ENCODE data around the gene LY9. TPM values are rescaled to one million over a fixed set of nuclear protein-coding genes. Genes with fewer than 3 reads are reported as not detected.
A peak's percentile ranks its signal among the peaks of the same experiment; 100 is the strongest.

Gene LY9
- polyA plus RNA-seq, 3 donors: 1.4 to 2.7 (median 1.7) TPM

DNA sequence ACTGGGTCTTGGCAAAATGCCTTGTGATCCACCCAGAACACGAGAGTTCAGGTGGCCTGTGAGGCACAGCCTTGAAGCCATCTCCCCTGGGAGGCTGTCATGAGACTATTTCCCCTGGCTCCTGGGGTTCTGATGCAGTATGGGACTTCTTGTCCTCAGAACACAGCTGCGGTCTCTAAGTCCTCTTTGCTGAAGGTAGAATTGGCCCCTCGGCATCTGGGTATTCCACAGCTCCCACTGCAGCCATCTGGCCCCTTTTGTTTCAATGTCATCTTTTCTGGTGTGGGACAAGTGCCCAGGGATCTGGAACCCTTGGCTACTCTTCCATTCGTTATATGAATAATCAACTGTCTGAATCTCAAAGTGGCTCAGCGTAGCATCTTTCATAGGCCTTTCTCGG is 17.0 kb upstream of the LY9 start:
- H3K9ac ChIP-seq (ENCODE audit: insufficient read depth, low read length, poor library complexity, severe bottlenecking): no peak overlapping the region
- TF ChIP-seq, protein P1, sequence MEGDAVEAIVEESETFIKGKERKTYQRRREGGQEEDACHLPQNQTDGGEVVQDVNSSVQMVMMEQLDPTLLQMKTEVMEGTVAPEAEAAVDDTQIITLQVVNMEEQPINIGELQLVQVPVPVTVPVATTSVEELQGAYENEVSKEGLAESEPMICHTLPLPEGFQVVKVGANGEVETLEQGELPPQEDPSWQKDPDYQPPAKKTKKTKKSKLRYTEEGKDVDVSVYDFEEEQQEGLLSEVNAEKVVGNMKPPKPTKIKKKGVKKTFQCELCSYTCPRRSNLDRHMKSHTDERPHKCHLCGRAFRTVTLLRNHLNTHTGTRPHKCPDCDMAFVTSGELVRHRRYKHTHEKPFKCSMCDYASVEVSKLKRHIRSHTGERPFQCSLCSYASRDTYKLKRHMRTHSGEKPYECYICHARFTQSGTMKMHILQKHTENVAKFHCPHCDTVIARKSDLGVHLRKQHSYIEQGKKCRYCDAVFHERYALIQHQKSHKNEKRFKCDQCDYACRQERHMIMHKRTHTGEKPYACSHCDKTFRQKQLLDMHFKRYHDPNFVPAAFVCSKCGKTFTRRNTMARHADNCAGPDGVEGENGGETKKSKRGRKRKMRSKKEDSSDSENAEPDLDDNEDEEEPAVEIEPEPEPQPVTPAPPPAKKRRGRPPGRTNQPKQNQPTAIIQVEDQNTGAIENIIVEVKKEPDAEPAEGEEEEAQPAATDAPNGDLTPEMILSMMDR (IDR thresholded peaks at IDR 0.05): no peak
- Mint-ChIP-seq H3K9me3 (no peaks in the 10 kb centered on the region), H3K27me3 (ENCODE audit: low read depth in 3 of 3) (no peaks in the 10 kb centered on the region), H3K4me1 (peaks cover 31% of the 10 kb centered on the region), H3K27ac (no peak overlapping the region), H3K36me3 (no peaks in the 10 kb centered on the region), H3K4me3 (no peak overlapping the region)
- no peaks in the 10 kb centered on the region for H4K20me1 ChIP-seq (ENCODE audit: insufficient read depth, low read length)
- no peaks in the 10 kb centered on the region for H3K9me3 ChIP-seq (replicated peaks in 1 of 2; ENCODE audit: control insufficient read depth in 1 of 2, insufficient read depth in 1 of 2, low read length in 2 of 2)
- DNase-seq: no peak
- no peaks in the 10 kb centered on the region for H3K27me3 ChIP-seq (ENCODE audit: control insufficient read depth in 2 of 2, insufficient read depth in 2 of 2, low read length in 2 of 2)
- no peaks in the 10 kb centered on the region for H3K36me3 ChIP-seq (replicated peaks in 1 of 2; ENCODE audit: control insufficient read depth in 1 of 2, insufficient read depth in 2 of 2, low read length in 2 of 2)
- no peak overlapping the region for H3K4me2 ChIP-seq (replicated peaks; ENCODE audit: extremely low read depth, low read length, poor library complexity, severe bottlenecking)
- 100% methylated on average over 4 of the region's 6 CpGs for WGBS (ENCODE audit: insufficient coverage)
- no peaks in the 10 kb centered on the region for H3K79me2 ChIP-seq (ENCODE audit: insufficient read depth, low read length)
- H3K4me3 ChIP-seq (replicated peaks in 1 of 3; ENCODE audit: low read depth in 2 of 3, low read length in 3 of 3): no peak overlapping the region
- no peak overlapping the region for H2AFZ ChIP-seq (ENCODE audit: insufficient read depth, low read depth, low read length, poor library complexity, severe bottlenecking)
- peaks cover 24 to 27% of the 10 kb centered on the region in 2 donors for H3K4me1 ChIP-seq (ENCODE audit: control insufficient read depth in 1 of 2, insufficient read depth in 2 of 2, low read length in 2 of 2)
- intact Hi-C loops (cut with micrococcal nuclease): loop anchor here in 1 of 2 donors (5.0 kb wide), 1 partner anchor 173 kb away; the partner anchor contains the start of gene ITLN2
- no peak overlapping the region for H3K27ac ChIP-seq (ENCODE audit: low read depth in 1 of 2, low read length in 2 of 2)

DNA sequence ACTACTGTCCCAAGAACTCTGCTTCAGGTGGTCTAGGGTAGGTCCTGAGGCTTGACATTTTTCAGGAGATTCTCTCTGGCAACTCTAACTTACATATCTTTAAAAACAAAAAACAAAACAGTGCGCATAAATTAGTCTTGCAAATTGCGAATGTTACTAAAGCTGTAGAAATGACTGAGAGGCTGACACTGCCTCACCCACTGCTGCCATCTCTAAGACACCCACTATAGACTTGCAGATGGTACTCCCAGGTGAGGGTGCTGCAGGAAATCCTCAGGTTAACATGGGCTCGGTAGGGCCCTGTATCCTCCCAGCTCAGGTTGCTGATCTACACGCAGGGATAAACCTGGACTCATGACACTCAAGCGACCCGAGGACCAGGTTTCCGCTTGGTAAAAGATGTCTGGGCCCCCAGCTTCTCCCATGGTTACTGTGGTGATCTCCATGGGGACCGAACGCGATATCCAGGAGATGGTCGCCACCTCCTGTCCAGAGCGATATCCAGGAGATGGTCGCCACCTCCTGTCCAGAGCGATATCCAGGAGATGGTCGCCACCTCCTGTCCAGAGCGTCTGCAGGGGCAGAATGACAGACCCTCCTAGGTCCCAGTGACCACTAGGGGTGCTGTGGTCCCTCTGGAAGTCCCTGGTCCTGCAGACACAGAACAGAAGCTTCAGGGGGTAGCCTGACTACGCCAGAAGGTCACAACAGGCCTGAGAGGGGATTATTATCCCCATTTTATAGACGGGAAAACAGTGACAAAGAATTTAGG is 16.2 kb upstream of the LY9 start:
- H3K4me3 Mint-ChIP-seq: no peak overlapping the region
- WGBS (ENCODE audit: insufficient coverage): 91% methylated on average over 14 of the region's 18 CpGs
- H3K79me2 ChIP-seq (ENCODE audit: insufficient read depth, low read length): no peaks in the 10 kb centered on the region
- DNase-seq: peak in 1 of 3 donors; percentile 28
- no peak overlapping the region for H3K9ac ChIP-seq (ENCODE audit: insufficient read depth, low read length, poor library complexity, severe bottlenecking)
- H3K9me3 Mint-ChIP-seq: no peaks in the 10 kb centered on the region
- H3K4me1 ChIP-seq (ENCODE audit: control insufficient read depth in 1 of 2, insufficient read depth in 2 of 2, low read length in 2 of 2): peaks cover 24 to 26% of the 10 kb centered on the region in 2 donors
- no peaks in the 10 kb centered on the region for H4K20me1 ChIP-seq (ENCODE audit: insufficient read depth, low read length)
- TF ChIP-seq, protein P1 (IDR thresholded peaks at IDR 0.05): peak; percentile 48
- no peak overlapping the region for H3K4me2 ChIP-seq (replicated peaks; ENCODE audit: extremely low read depth, low read length, poor library complexity, severe bottlenecking)
- peak overlapping the region in 1 of 7 donors; percentile 18 for H3K27ac Mint-ChIP-seq
- H3K27ac ChIP-seq (ENCODE audit: low read depth in 1 of 2, low read length in 2 of 2): no peak overlapping the region
- no peaks in the 10 kb centered on the region for H3K27me3 ChIP-seq (ENCODE audit: control insufficient read depth in 2 of 2, insufficient read depth in 2 of 2, low read length in 2 of 2)
- no peaks in the 10 kb centered on the region for H3K27me3 Mint-ChIP-seq (ENCODE audit: low read depth in 3 of 3)
- no peaks in the 10 kb centered on the region for H3K36me3 Mint-ChIP-seq
- H3K9me3 ChIP-seq (replicated peaks in 1 of 2; ENCODE audit: control insufficient read depth in 1 of 2, insufficient read depth in 1 of 2, low read length in 2 of 2): no peaks in the 10 kb centered on the region
- H3K4me1 Mint-ChIP-seq: peaks cover 33% of the 10 kb centered on the region
- no peak overlapping the region for H3K4me3 ChIP-seq (replicated peaks in 1 of 3; ENCODE audit: low read depth in 2 of 3, low read length in 3 of 3)
- H3K36me3 ChIP-seq (replicated peaks in 1 of 2; ENCODE audit: control insufficient read depth in 1 of 2, insufficient read depth in 2 of 2, low read length in 2 of 2): no peaks in the 10 kb centered on the region
- intact Hi-C loops (cut with micrococcal nuclease): loop anchor here in 1 of 2 donors (5.0 kb wide), 1 partner anchor 172 kb away; the partner anchor contains the start of gene ITLN2
- H2AFZ ChIP-seq (ENCODE audit: insufficient read depth, low read depth, low read length, poor library complexity, severe bottlenecking): no peak overlapping the region

Measured in CD14-positive monocyte (primary cell).